Progenitor cell of endocrine pancreas (in vitro differentiated cells): ENCODE results near the gene ZNF536. TPM values are rescaled to one million over a fixed set of nuclear protein-coding genes. Genes with fewer than 3 reads are reported as not detected.
"Not testable (repeated sequence)": the region's sequence is repeated elsewhere in the genome, so short reads cannot be mapped to it uniquely, and the experiment has no call there.

Experiments used
- DNase-seq: peaks from one replicate; pipeline ENCODE4 v3.0.0; 2021; ENCODE audit warnings: low spot score; ENCODE audit not compliant: unreplicated experiment
- H3K27ac Mint-ChIP-seq: 2 replicates; pipeline ENCODE4 v1.8.0; 2021; ENCODE audit warnings: mild to moderate bottlenecking, moderate library complexity, mixed read lengths
- H3K27me3 Mint-ChIP-seq: 2 replicates; pipeline ENCODE4 v1.8.0; 2021; ENCODE audit warnings: mixed read lengths
- H3K36me3 Mint-ChIP-seq: 2 replicates; pipeline ENCODE4 v1.8.0; 2022; ENCODE audit warnings: mixed read lengths; ENCODE audit not compliant: insufficient read depth
- H3K4me1 Mint-ChIP-seq: 2 replicates; pipeline ENCODE4 v1.8.0; 2021; ENCODE audit warnings: low read depth, mixed read lengths
- H3K4me3 Mint-ChIP-seq: 2 replicates; pipeline ENCODE4 v1.8.0; 2021; ENCODE audit warnings: low read depth, mild to moderate bottlenecking, moderate library complexity, mixed read lengths
- H3K9me3 Mint-ChIP-seq: 2 replicates; pipeline ENCODE4 v1.8.0; 2021; ENCODE audit warnings: low read depth, mixed read lengths
- CTCF ChIP-seq: fragments of 200-600 bp; sonication (generic); IDR thresholded peaks from one replicate; pipeline ENCODE4 v1.5.0; 2021; ENCODE audit warnings: antibody characterized with exemption, mild to moderate bottlenecking; ENCODE audit not compliant: unreplicated experiment
- total RNA-seq: library from RNA; stranded (reverse); gene quantifications from 2 replicates; pipeline ENCODE4 v1.2.1, GENCODE V29; 2021

ZNF536 gene
- total RNA-seq, 1 donor from 2014 or later, result 2.0 TPM

GRCh38 chr19:30487178-30487577, 115.0 kb downstream of the ZNF536 start:
- no peak for DNase-seq
- Mint-ChIP-seq H3K27ac (no peak overlapping the region), H3K4me1 (peaks cover 10% of the 10 kb centered on the region), H3K36me3 (no peaks in the 10 kb centered on the region), H3K9me3 (no peaks in the 10 kb centered on the region), H3K4me3 (no peak overlapping the region), H3K27me3 (peaks cover 20% of the 10 kb centered on the region)
- TF ChIP-seq CTCF, result no peak

- DNase-seq, result no peak
- Mint-ChIP-seq H3K27ac (no peak overlapping the region), H3K36me3 (no peaks in the 10 kb centered on the region), H3K4me1 (peaks cover 10% of the 10 kb centered on the region), H3K9me3 (no peaks in the 10 kb centered on the region), H3K4me3 (no peak overlapping the region), H3K27me3 (peaks cover 21% of the 10 kb centered on the region)
- TF ChIP-seq CTCF, result no peak
These were observed 116.0 kb downstream of the ZNF536 start for GRCh38 chr19:30488191-30488590.

- no peak for TF ChIP-seq CTCF
- H3K4me1 Mint-ChIP-seq, result peaks cover 10% of the 10 kb centered on the region
- H3K36me3 Mint-ChIP-seq, result no peaks in the 10 kb centered on the region
- no peak overlapping the region for H3K27ac Mint-ChIP-seq
- no peak overlapping the region for H3K4me3 Mint-ChIP-seq
- H3K27me3 Mint-ChIP-seq, result peaks cover 24% of the 10 kb centered on the region
- no peak for DNase-seq
- H3K9me3 Mint-ChIP-seq, result no peaks in the 10 kb centered on the region
These were observed 118.6 kb downstream of the ZNF536 start for GRCh38 chr19:30490760-30491159.

GRCh38 chr19:30492586-30493270, 120.5 kb downstream of the ZNF536 start:
- TF ChIP-seq CTCF, result no peak
- Mint-ChIP-seq H3K36me3 (no peaks in the 10 kb centered on the region), H3K9me3 (no peaks in the 10 kb centered on the region), H3K4me1 (peaks cover 10% of the 10 kb centered on the region), H3K27ac (no peak overlapping the region), H3K27me3 (peaks cover 26% of the 10 kb centered on the region), H3K4me3 (no peak overlapping the region)
- DNase-seq, result no peak

- Mint-ChIP-seq H3K27ac (no peak overlapping the region), H3K4me1 (peaks cover 2% of the 10 kb centered on the region), H3K9me3 (no peaks in the 10 kb centered on the region), H3K36me3 (no peaks in the 10 kb centered on the region), H3K27me3 (peaks cover 35% of the 10 kb centered on the region), H3K4me3 (no peak overlapping the region)
- no peak for TF ChIP-seq CTCF
- no peak for DNase-seq
These were observed 124.8 kb downstream of the ZNF536 start for GRCh38 chr19:30497034-30497433.

- not testable (repeated sequence) for DNase-seq, H3K27ac Mint-ChIP-seq, H3K4me1 Mint-ChIP-seq, H3K4me3 Mint-ChIP-seq, H3K36me3 Mint-ChIP-seq, H3K9me3 Mint-ChIP-seq
- H3K27me3 Mint-ChIP-seq, result peaks cover 39% of the 10 kb centered on the region
These were observed 125.9 kb downstream of the ZNF536 start for GRCh38 chr19:30498085-30498484.
